ENCODE data around the gene NRIP2. TPM values are rescaled to one million over a fixed set of nuclear protein-coding genes. Genes with fewer than 3 reads are reported as not detected.

Gene NRIP2
- 0.26 and 0.43 TPM in 2 replicates for total RNA-seq

DNA sequence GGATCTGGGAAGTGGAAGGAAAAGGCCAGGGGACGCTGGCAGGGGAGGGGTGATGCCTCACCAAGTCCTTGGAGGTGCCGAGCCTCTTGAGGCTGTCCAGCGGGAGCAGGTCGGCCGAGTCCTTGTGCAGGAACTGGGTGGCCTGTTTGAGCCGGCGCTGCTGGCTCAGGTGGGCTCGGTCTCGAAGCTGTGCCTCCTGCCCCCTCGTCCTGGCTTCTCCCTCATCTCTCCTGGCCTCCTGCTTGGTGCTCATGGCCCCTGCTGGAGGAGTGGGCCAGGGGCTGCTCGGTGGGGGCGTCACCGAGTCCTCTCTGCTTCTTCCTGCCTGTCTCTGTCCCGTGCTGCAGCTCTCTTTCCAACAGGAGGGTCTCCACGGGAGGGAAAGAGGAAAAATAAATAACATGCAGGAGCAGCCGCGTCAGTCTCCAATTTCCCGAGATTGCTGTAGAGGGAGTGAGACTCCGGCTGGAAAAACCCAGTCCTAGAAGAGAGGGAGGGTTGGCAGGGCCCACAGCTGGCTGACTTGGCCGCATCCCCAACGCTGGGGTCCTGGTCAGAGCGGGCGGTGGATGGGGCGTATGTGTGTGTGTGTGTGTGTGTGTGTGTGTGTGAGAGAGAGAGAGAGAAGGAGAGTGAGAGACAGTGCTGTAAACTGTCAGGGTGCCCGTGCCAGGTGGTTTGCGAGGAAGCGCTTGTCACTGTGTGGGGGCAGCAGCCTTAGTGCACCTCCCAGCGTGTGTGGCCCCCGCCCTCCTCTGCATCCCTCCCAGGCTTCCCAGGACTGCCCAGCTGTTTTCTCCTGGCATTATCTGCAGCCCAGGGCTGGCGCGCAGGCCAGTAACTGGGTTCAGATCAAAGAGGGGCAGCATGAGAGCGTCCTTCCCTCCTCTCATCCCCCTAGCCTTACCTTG lies at the start of gene NRIP2:
NRIP2 (minus strand) TSS at position 455 of the 911 bp plus-strand sequence; CDS start at position 403, 52 bp downstream.

GRCh38 chr12:2877047-2877952 lies 42.5 kb upstream of the NRIP2 start, which contains the start of the genes FOXM1 and RHNO1:
Gene FOXM1 (minus strand): TSS chr12:2877174. CDS start chr12:2874478, 2,696 bp downstream.
Gene RHNO1 (plus strand): TSS chr12:2877223. CDS start chr12:2885367, 8,144 bp downstream.

DNA sequence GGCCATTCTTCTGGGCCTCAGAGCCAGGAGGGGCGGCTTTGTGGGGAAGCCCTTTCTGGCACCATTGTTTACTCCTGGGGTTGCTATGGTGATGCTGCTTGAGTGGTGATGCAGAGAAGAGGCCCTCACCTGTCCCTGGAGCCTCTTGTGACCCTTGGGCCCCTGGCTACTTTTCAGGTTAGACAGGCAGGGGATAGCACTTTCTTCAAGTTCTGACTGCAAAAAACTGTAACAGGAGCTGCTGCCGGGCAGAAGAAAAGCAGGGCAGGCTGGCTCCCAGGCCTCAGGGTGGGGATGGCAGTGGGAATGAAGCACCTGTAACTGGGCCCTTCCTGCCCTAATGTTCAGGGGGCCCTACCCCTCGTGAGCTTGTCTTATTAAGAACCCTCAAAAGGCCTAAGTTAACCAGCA lies 22.2 kb upstream of the NRIP2 start, which contains the start of gene TEX52:
TEX52 (minus strand) TSS at position 19 of the 411 bp plus-strand sequence; CDS start at position 6, 13 bp downstream.

GRCh38 chr12:2812290-2813213 lies 22.3 kb downstream of the NRIP2 start, which contains the start of gene ITFG2:
Gene ITFG2 (plus strand): TSS chr12:2812668. CDS start chr12:2812761, 93 bp downstream.

DNA sequence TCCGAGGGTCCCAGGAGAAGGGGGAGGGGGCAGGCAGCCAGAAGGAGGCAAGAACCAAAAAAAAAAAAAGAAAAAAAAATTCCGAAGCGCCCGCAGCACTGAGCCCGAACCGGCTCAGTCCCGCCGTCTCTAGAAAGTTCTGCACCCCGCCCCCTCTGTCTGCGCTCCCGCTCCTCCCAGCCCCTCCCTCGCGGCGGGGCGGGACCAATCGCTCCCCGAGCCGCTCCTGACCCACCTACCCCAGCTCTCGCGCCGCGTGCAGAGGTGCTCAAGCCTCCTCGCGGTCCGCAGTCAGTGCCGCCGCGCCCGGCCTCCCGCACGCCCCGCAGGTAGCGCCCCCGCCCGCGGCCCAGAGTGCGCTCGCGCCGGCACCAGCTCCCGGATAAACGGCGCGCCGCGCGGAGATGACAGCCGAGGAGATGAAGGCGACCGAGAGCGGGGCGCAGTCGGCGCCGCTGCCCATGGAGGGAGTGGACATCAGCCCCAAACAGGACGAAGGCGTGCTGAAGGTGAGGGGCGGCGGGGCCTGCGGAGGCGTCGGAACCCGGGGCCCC lies 40.0 kb downstream of the NRIP2 start, which contains the start of gene FKBP4:
FKBP4 (plus strand) TSS at position 235 of the 554 bp plus-strand sequence; CDS start at position 405, 170 bp downstream.

Other genes with a start within 250 kb of the NRIP2 start
- gene FKBP4, start 40.1 kb downstream of the NRIP2 start, total RNA-seq, result 16.1 and 18.6 TPM in 2 replicates
- 17.2 and 20.0 TPM in 2 replicates for gene ITFG2, start 22.4 kb downstream of the NRIP2 start, total RNA-seq
- not detected in 2 replicates for gene TEX52, start 22.0 kb upstream of the NRIP2 start, total RNA-seq
- gene FOXM1, start 42.1 kb upstream of the NRIP2 start, total RNA-seq, result 14.8 and 17.6 TPM in 2 replicates
- 27.7 and 31.1 TPM in 2 replicates for gene RHNO1, start 42.2 kb upstream of the NRIP2 start, total RNA-seq
- gene TULP3, start 55.9 kb upstream of the NRIP2 start, total RNA-seq, result 40.1 and 44.6 TPM in 2 replicates
- 12.3 and 17.2 TPM in 2 replicates for gene TEAD4, start 124.4 kb upstream of the NRIP2 start, total RNA-seq
- gene TSPAN9, start 242.3 kb upstream of the NRIP2 start, total RNA-seq, result 14.4 and 16.6 TPM in 2 replicates

Measured in articular chondrocyte of knee joint (primary cell).